GM19099 (cell line): ENCODE results near the gene CRYBG1.

Source experiments
- POLR2A ChIP-seq: IDR thresholded peaks from 3 replicates; pipeline ENCODE4 v1.6.1; 2011; ENCODE audit warnings: low read depth; ENCODE audit not compliant: insufficient read length; ENCODE audit errors: extremely low read depth

The CRYBG1 gene

GRCh38 chr6:106359959-106360409 is 533 bp upstream of the CRYBG1 start:
- no peak for TF ChIP-seq POLR2A

- no peak for TF ChIP-seq POLR2A
Observed at GRCh38 chr6:106360989-106361430, 493 bp downstream of the CRYBG1 start.

DNA sequence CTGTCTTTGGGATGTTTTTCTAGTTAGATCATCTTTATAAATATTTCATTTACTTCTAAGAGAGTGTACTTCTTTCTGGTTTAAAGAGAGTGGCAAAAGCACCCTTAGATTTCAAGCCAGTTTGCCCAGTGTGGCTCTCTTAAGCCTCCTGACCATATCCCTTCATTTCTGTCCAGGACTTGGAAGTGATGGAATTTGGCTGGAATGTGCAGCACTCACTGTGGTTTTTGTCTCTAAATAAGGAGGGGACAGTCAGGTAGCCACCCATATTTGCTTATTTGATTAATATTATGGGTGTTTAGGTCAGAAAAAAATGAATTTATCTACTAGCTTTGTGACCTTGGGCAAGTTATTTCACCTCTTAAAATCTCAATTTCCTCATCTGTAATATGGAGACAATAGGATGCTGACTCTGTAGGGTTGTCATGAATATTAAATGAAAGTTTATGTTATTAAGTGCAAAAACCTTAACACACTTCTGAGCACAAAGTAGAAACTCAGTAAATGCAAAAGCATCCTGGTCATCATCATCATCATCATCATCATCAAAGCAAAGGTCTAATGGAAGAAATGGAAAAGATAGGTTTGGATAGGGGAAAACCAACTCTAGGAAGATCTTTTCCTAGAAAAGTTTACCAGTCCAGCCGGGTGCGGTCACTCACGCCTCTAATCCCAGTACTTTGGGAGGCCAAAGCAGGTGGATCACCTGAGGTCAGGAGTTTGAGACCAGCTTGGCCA is 3.1 kb downstream of the CRYBG1 start:
- TF ChIP-seq POLR2A = no peak

- TF ChIP-seq POLR2A = no peak
Observed at GRCh38 chr6:106369739-106370138, 9.2 kb downstream of the CRYBG1 start.

DNA sequence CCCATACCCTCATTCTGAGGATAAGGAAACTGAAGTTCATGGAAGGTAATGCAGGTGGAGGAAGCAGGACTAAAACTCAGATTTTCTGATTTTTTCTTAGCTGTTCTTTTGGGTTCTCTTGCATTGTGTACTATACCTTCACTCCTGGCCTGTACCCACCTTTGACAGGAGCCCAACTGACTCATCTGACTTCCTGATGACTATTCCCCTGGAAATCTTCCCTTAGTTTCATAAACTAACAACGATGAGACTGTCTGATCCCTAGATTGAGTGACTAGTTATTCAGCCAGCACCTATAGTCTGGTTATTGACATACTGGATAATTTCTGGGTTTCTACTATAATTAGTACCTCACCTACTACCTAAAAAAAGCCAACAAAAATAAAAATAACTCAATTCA is 10.1 kb downstream of the CRYBG1 start:
- no peak for TF ChIP-seq POLR2A

- no peak for TF ChIP-seq POLR2A
Observed at GRCh38 chr6:106372838-106373501, 12.5 kb downstream of the CRYBG1 start.

DNA sequence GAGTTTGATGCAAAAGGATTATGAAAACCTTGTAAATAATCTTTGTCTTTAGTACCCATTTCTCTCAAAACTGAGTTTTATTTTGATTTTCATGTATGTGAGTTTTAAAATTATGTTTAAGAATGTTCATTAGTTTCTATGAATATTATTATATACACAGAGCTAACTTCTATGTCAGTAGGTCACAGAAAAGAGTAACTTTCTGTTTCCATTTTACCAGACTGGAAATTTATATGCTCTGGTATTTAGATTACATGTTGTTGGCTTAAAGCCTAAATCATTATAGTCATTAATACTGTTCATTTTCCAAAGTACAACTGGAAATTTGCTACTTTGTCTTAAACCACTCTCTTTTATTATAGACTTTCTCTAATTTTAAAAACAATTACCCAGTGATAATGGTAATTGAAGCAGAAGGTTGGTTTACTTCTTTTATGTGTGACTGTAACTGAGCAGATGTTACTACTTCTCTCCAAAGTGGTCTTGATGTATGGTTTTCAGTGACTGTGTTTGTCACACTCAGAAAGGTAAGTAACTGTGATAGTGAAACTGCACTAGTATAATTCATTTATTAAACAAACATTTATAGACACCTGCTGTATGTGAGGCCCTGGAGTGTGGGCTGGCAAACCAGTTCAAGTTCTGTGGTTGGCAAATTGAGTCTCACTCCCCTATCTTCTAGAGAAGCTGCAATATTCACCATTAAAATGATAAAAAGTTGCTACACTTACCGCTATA is 13.2 kb downstream of the CRYBG1 start:
- TF ChIP-seq POLR2A = no peak

DNA sequence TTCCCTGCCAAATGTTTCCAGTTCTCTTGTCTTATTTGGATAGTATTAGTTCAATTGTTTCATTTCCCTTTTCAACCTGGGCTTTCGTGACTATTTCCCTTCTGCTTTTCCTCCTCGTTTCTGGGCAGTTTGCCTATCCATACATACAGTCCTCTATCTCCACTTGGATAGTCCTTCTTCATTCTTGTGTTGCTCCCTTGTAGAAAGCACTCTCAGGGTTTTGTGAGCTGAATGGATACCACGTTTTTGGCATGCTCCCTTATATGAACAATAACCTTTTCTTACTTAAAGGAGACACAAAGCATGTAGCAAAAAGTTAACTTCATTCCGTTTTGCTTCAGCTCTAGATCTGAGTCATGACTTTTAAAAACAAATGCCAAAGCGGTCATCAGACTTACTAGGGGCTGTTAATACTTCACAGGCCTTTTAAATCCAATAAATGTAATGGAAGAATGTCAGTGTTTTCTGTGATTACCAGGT is 16.6 kb downstream of the CRYBG1 start:
- no peak for TF ChIP-seq POLR2A

DNA sequence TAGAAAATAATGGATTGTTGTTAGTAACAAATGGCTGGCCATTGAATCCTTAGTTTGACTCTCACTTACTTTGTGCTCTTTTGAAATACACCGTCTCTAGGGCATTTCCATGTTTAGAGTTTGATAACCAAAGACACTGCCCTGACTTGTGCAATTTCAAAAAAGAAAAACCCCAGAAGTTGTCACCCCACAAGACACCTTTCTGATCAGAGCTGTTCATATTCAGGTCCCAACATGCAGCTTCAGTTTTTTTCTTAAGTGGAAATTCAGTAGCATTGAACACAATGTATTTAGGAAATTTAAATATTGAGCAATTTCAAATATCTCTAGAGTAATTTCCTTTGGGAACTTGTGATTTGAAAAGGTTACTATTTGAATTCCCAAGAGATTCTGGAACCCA is 19.4 kb downstream of the CRYBG1 start:
- TF ChIP-seq POLR2A = no peak

DNA sequence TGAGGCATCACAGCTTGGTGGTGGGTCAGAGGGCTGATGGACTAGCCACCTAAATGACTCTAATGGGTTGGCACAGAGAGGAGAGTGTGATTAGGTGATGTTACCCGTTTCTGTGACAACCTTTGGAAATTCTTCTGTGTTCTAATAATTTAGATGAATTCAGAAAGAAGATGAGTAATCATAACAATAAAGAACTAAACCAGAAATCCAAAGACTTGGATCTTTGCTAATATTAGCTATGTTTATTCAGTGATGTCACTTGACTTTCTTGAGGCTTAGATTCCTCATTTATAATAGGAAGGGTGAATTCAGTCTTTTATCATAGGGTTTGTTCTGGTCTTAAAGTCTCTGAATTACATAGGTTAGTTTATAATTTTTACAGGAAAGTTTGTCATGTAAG is 19.9 kb downstream of the CRYBG1 start:
- no peak for TF ChIP-seq POLR2A

GRCh38 chr6:106381223-106381622 is 20.7 kb downstream of the CRYBG1 start:
- TF ChIP-seq POLR2A = no peak

DNA sequence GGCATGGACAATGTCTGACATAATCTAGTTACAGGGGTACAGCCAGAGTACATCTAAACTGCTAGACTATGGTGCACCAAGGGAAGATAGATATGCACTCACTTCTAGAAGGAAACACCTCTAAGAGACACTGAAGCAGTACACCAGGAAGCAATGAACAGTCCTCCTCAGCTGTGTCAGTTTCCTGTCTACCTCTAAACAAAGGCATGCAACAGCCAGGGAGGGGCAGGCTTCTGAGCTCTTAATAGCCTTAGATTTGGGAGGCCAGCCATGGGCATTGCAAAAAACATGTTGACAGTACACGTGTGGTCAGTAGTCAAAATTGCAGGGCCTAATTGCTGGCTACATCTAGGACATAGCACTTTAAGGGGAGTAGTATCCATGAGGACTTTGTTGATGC is 21.4 kb downstream of the CRYBG1 start:
- no peak for TF ChIP-seq POLR2A

- no peak for TF ChIP-seq POLR2A
Observed at GRCh38 chr6:106383573-106383972, 23.1 kb downstream of the CRYBG1 start.

DNA sequence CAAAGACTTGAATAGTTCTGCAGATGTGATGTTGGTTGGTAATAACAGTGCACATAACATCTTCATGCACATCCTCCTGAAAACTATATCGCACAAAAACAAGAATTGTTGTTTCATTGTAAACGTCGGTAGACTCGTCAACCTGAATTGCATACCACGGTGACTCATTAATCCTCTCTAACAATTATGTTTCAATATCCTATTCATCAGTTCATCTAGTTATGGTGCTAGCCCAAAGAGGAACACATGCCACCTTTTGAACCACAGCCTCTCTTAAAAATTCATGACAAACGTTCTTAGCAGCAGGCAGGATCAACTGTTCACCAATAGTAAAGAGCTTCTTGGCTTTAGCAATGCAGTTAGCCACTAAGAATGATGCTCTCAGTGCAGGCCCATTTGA is 25.0 kb downstream of the CRYBG1 start:
- no peak for TF ChIP-seq POLR2A

- TF ChIP-seq POLR2A = no peak
Observed at GRCh38 chr6:106387875-106388274, 27.4 kb downstream of the CRYBG1 start.
